ENCODE data around the gene RNGTT. TPM values are rescaled to one million over a fixed set of nuclear protein-coding genes. Genes with fewer than 3 reads are reported as not detected.

RNGTT gene
- total and polyA plus RNA-seq, 10 of the 15 experiments (the other 5 are each of a cell fraction or from before 2014, with no cell fraction given) = 7.7 to 30.4 (median 22.2) TPM

- ChIA-PET CTCF (no interaction called here), RAD21 (ENCODE audit: unreplicated experiment) (no interaction called here), POLR2A (no interaction called here), SMC1A (ENCODE audit: uncharacterized antibody, unreplicated experiment) (no interaction called here)
- Histone ChIP-seq H3K4me3 (no peak overlapping the region), H3K79me2 (ENCODE audit: control insufficient read depth, insufficient read depth, low read length) (no peaks in the 10 kb centered on the region), H3K9me3 (replicated peaks; ENCODE audit: control insufficient read depth, insufficient read depth, low read length) (peaks cover 3% of the 10 kb centered on the region; the same call in 2 of the 3 replicates), H2AFZ (ENCODE audit: control insufficient read depth, low read depth, low read length) (no peak overlapping the region), H3K9ac (ENCODE audit: control insufficient read depth, insufficient read depth, low read length) (no peak overlapping the region), H4K20me1 (ENCODE audit: control insufficient read depth, insufficient read depth) (no peaks in the 10 kb centered on the region), H3K27me3 (replicated peaks in 1 of 2; ENCODE audit: control insufficient read depth in 2 of 2, insufficient read depth in 2 of 2, low read length in 1 of 2) (no peaks in the 10 kb centered on the region), H3K27ac (ENCODE audit: control insufficient read depth, insufficient read depth) (no peak overlapping the region), H3K4me1 (ENCODE audit: control insufficient read depth, insufficient read depth, low read length) (no peaks in the 10 kb centered on the region), H3K4me2 (ENCODE audit: control insufficient read depth, insufficient read depth) (no peak overlapping the region), H3K36me3 (ENCODE audit: control insufficient read depth in 2 of 2, insufficient read depth in 2 of 2, low read length in 1 of 2) (no peaks in the 10 kb centered on the region)
- in situ Hi-C loops (cut with MboI) (no loop called here), intact Hi-C loops (cut with micrococcal nuclease; ENCODE audit: unreplicated experiment) (no loop called here)
- BruUV-seq (replicated peaks) = no TSS peak
- no peak for FAIRE-seq
- no peak for ATAC-seq
- WGBS (ENCODE audit: insufficient coverage, insufficient replicate concordance, low lambda C conversion rate, missing lambda C conversion rate) = 72% methylated on average over 12 of the region's 12 CpGs
- no peak for TF ChIP-seq PRDM15 (CRISPR knock-in tag; IDR thresholded peaks at IDR 0.05)
- no peak for TF ChIP-seq MTA2 (IDR thresholded peaks at IDR 0.05; ENCODE audit: low read depth)
- TF ChIP-seq CHD2 (IDR thresholded peaks at IDR 0.05; ENCODE audit: borderline replicate concordance, low read depth, low read length) = no peak
- no peak for TF ChIP-seq ATF3 (IDR thresholded peaks at IDR 0.05; ENCODE audit: borderline replicate concordance, extremely low read depth, low read depth, low read length)
- no peak for TF ChIP-seq POU2F2 (IDR thresholded peaks at IDR 0.05; ENCODE audit: borderline replicate concordance, low read depth, low read length)
- TF ChIP-seq MYC (IDR thresholded peaks at IDR 0.05; ENCODE audit: insufficient read depth, insufficient read length, insufficient replicate concordance, low read length, severe bottlenecking) = no peak
- TF ChIP-seq EGR1 (IDR thresholded peaks at IDR 0.05; ENCODE audit: borderline replicate concordance in 1 of 2, low read depth in 2 of 2, low read length in 2 of 2) = no peak
- no peak for DNase-seq (ENCODE audit: low read depth, low spot score)
Measured at GRCh38 chr6:88587150-88587520, 376.3 kb downstream of the RNGTT start.
